HepG2 (cell line): Measurements from ENCODE around the gene STYXL1. TPM values are rescaled to one million over a fixed set of nuclear protein-coding genes. Genes with fewer than 3 reads are reported as not detected.
A peak's percentile ranks its signal among the peaks of the same experiment; 100 is the strongest.

Experiments
- ATAC-seq: fragments of 200-7000 bp; cut with Tn5 transposase; 3 replicates; pipeline ENCODE4 v1.9.1; 2020; ENCODE audit warnings: mild to moderate bottlenecking, moderate library complexity
- Bru-seq: library from RNA; stranded (reverse); fragments of 400-500 nt; gene quantifications from one replicate; lab custom pipeline; 2021; lab: Mats Ljungman, UMichigan
- BruChase-seq, 2 experiments: library from RNA; stranded (reverse); fragments of 400-500 nt; gene quantifications; one replicate each; lab custom pipeline; 2021; lab: Mats Ljungman, UMichigan
- BruUV-seq: library from RNA; stranded (reverse); fragments of 400-500 nt; replicated peaks from 2 replicates; lab custom pipeline; 2021; lab: Mats Ljungman, UMichigan
- CTCF ChIA-PET: fragments of 300-600 bp; formaldehyde crosslinking; extraction: SDS; loops from one replicate; lab custom pipeline; 2021; ENCODE audit warnings: low total read pairs, inconsistent platforms, low intra/inter-chr PET ratio; lab: Yijun Ruan, JAX
- POLR2A ChIA-PET: fragments of 350-600 bp; sonication (Branson Sonifier 250); formaldehyde crosslinking; loops from one replicate; lab custom pipeline; 2020; ENCODE audit warnings: antibody characterized with exemption, inconsistent platforms; lab: Yijun Ruan, JAX
- DNase-seq: peaks from one replicate; pipeline ENCODE4 v3.0.0-alpha.2; 2015; ENCODE audit warnings: low spot score
- FAIRE-seq: peaks from 3 replicates; lab custom pipeline; 2011; peaks lifted over from hg19 to GRCh38; lab: Jason Lieb, UNC
- H2AFZ ChIP-seq: one replicate; pipeline ENCODE4 v1.6.1; 2011; ENCODE audit warnings: low read length, inconsistent platforms
- H3K27ac ChIP-seq: fragments of 300-600 bp; 3 replicates; pipeline ENCODE4 v1.8.0; 2011; ENCODE audit warnings: mixed run types, mild to moderate bottlenecking, mixed read lengths, low read length, inconsistent platforms; ENCODE audit not compliant: insufficient read depth; ENCODE audit errors: extremely low read length
- H3K27me3 ChIP-seq, 2 experiments: fragments of 200-600 bp in 1 of 2; 2 replicates in 1 of 2; 3 replicates in 1 of 2; pipeline versions ENCODE4 v1.6.0 to v1.8.0; 2011; ENCODE audit warnings: low read length in 2 of 2, mild to moderate bottlenecking in 2 of 2, moderate library complexity in 2 of 2, inconsistent platforms in 1 of 2; ENCODE audit not compliant: insufficient read depth in 2 of 2, control insufficient read depth in 1 of 2
- H3K36me3 ChIP-seq, 2 experiments: fragments of 200-600 bp in 1 of 2; replicated peaks in 1 of 2; 2 replicates in 1 of 2; 3 replicates in 1 of 2; pipeline versions ENCODE4 v1.5.1 to v1.8.0; 2011; ENCODE audit warnings: low read length in 2 of 2, inconsistent platforms in 1 of 2; ENCODE audit not compliant: insufficient read depth in 2 of 2, control insufficient read depth in 1 of 2
- H3K4me1 ChIP-seq: 2 replicates; pipeline ENCODE4 v1.5.1; 2012; ENCODE audit warnings: low read length, inconsistent platforms; ENCODE audit not compliant: insufficient read depth
- H3K4me2 ChIP-seq: 2 replicates; pipeline ENCODE4 v1.6.0; 2011; ENCODE audit warnings: low read depth, low read length, inconsistent platforms
- H3K4me3 ChIP-seq, 3 experiments: fragments of 200-600 bp in 1 of 3; sonication (generic), shearing (Covaris generic) in 1 of 3; replicated peaks in 1 of 3; 2 replicates each; pipeline ENCODE4 v1.5.1; 2011 to 2016; ENCODE audit warnings: low read length in 3 of 3, inconsistent platforms in 2 of 3, low read depth in 2 of 3, mild to moderate bottlenecking in 2 of 3, control low read depth in 1 of 3, mixed read lengths in 1 of 3; ENCODE audit not compliant: insufficient read depth in 1 of 3
- H3K79me2 ChIP-seq: one replicate; pipeline ENCODE4 v1.6.1; 2011; ENCODE audit warnings: low read length, inconsistent platforms; ENCODE audit not compliant: insufficient read depth
- H3K9ac ChIP-seq: 2 replicates; pipeline ENCODE4 v1.6.0; 2011; ENCODE audit warnings: mild to moderate bottlenecking, low read depth, low read length, inconsistent platforms; ENCODE audit not compliant: insufficient read depth
- H3K9me3 ChIP-seq: 2 replicates; pipeline ENCODE4 v1.5.1; 2012; ENCODE audit warnings: mild to moderate bottlenecking, low read length
- H4K20me1 ChIP-seq: 2 replicates; pipeline ENCODE4 v1.6.0; 2011; ENCODE audit warnings: inconsistent platforms, mild to moderate bottlenecking, low read length, moderate library complexity; ENCODE audit not compliant: insufficient read depth
- FOXA3 ChIP-seq: IDR thresholded peaks from 2 replicates; pipeline ENCODE4 v1.6.1; 2016; ENCODE audit warnings: missing genetic modification reagents, missing compliant biosample characterization
- HMGXB3 ChIP-seq: sonication (generic); formaldehyde crosslinking; IDR thresholded peaks from 2 replicates; pipeline ENCODE4 v1.4.0; 2020; ENCODE audit warnings: missing genetic modification reagents, borderline replicate concordance
- SATB2 ChIP-seq: sonication (generic); formaldehyde crosslinking; IDR thresholded peaks from 2 replicates; pipeline ENCODE4 v1.5.0; 2020; ENCODE audit warnings: missing genetic modification reagents
- TP53 ChIP-seq: sonication (generic); formaldehyde crosslinking; conservative IDR thresholded peaks from 2 replicates; pipeline ENCODE4 v1.4.0; 2020; ENCODE audit warnings: missing genetic modification reagents
- ZBTB33 ChIP-seq: sonication (generic); formaldehyde crosslinking; IDR thresholded peaks from 2 replicates; pipeline ENCODE4 v1.4.0; 2020; ENCODE audit warnings: missing genetic modification reagents
- ZFP36 ChIP-seq: fragments of 150-350 bp; IDR thresholded peaks from 2 replicates; pipeline ENCODE4 v1.6.1; 2018; ENCODE audit warnings: borderline replicate concordance, low read length, low read depth; ENCODE audit not compliant: partially characterized antibody
- ZKSCAN8 ChIP-seq: IDR thresholded peaks from 2 replicates; pipeline ENCODE4 v1.6.1; 2016; ENCODE audit warnings: borderline replicate concordance, missing genetic modification reagents, missing compliant biosample characterization
- ZNF234 ChIP-seq: sonication (generic); formaldehyde crosslinking; conservative IDR thresholded peaks from 2 replicates; pipeline ENCODE4 v1.5.1; 2020; ENCODE audit warnings: mild to moderate bottlenecking, missing genetic modification reagents
- ZNF292 ChIP-seq: sonication (generic); formaldehyde crosslinking; IDR thresholded peaks from 2 replicates; pipeline ENCODE4 v1.8.1; 2022; ENCODE audit warnings: mild to moderate bottlenecking, low read depth, missing genetic modification reagents, borderline replicate concordance
- WGBS: methylation state at CpG from one replicate; pipeline ENCODE4 v1.1.6; 2017; ENCODE audit warnings: low lambda C conversion rate; 5-methylcytosine and 5-hydroxymethylcytosine counted together
- in situ Hi-C: cut with HindIII; loops from 2 replicates; pipeline ENCODE4 v1.10.0; 2017; ENCODE audit warnings: low pct_unique_long_range_greater_than_20kb; ENCODE audit not compliant: extremely low pct_ligation_motif_present
- intact Hi-C: fragments of 100-400 bp; cut with micrococcal nuclease; formaldehyde crosslinking; loops from one replicate; pipeline ENCODE4 v1.10.0; 2022; ENCODE audit not compliant: unreplicated experiment
- long read RNA-seq, 2 experiments: library from RNA in 1 of 2; library from polyadenylated mRNA in 1 of 2; stranded (forward) in 1 of 2; unstranded in 1 of 2; transcript quantifications; one replicate each; pipeline ENCODE4 v2.0.0, GENCODE V29; 2019 to 2022
- polyA minus RNA-seq, 3 experiments: library from RNA; depleted of rRNA, polyadenylated mRNA; stranded (reverse); fragments of >200 nt; gene quantifications; 2 replicates each; pipeline ENCODE4 v1.2.3, GENCODE V29; 2011; ENCODE audit warnings: low replicate concordance in 1 of 3
- polyA plus RNA-seq, 8 experiments: library from polyadenylated mRNA; depleted of rRNA in 3 of 8; stranded (reverse) in 7 of 8; unstranded in 1 of 8; fragments of >200 nt; fragmentation: Illumina TruSeq in 4 of 8; extraction: Trizol in 4 of 8; gene quantifications; 2 replicates each; pipeline versions ENCODE4 v1.2.1 to v1.2.3, GENCODE V29; 2011 to 2016; ENCODE audit warnings: low read depth in 4 of 8, missing spikeins in 1 of 8, mixed read lengths in 1 of 8; ENCODE audit not compliant: insufficient read depth in 1 of 8
- total RNA-seq, 5 experiments: library from RNA; depleted of rRNA; stranded (reverse); fragments of >200 nt; fragmentation: Illumina TruSeq; extraction: Trizol; gene quantifications; 2 replicates each; pipeline ENCODE4 v1.2.3, GENCODE V29; 2016; ENCODE audit warnings: low read depth in 1 of 5

STYXL1 gene
- total RNA-seq (2016; rRNA removed; fragmentation: Illumina TruSeq; extraction: Trizol) = 23.9 and 28.0 TPM in 2 replicates
- total RNA-seq (2016; cell fraction: cytosol; rRNA removed; fragmentation: Illumina TruSeq; extraction: Trizol; ENCODE audit: low read depth) = 13.7 and 16.8 TPM in 2 replicates
- 21.2 and 33.5 TPM in 2 replicates for total RNA-seq (2016; cell fraction: insoluble cytoplasmic fraction; rRNA removed; fragmentation: Illumina TruSeq; extraction: Trizol)
- total RNA-seq (2016; cell fraction: membrane; rRNA removed; fragmentation: Illumina TruSeq; extraction: Trizol) = 15.6 and 15.7 TPM in 2 replicates
- total RNA-seq (2016; cell fraction: nucleus; rRNA removed; fragmentation: Illumina TruSeq; extraction: Trizol) = 13.0 and 16.7 TPM in 2 replicates
- 36.0 and 38.3 TPM in 2 replicates for polyA plus RNA-seq (2011; rRNA removed)
- polyA plus RNA-seq (2011; cell fraction: cytosol; rRNA removed) = 47.3 and 50.3 TPM in 2 replicates
- polyA plus RNA-seq (2011; cell fraction: nucleus; rRNA removed) = 19.1 and 23.0 TPM in 2 replicates
- 20.3 and 22.3 TPM in 2 replicates for polyA plus RNA-seq (2012)
- polyA plus RNA-seq (2016; cell fraction: cytosol; fragmentation: Illumina TruSeq; extraction: Trizol; ENCODE audit: low read depth) = 17.6 and 20.9 TPM in 2 replicates
- polyA plus RNA-seq (2016; cell fraction: insoluble cytoplasmic fraction; fragmentation: Illumina TruSeq; extraction: Trizol; ENCODE audit: low read depth) = 42.1 and 47.6 TPM in 2 replicates
- 19.0 and 20.3 TPM in 2 replicates for polyA plus RNA-seq (2016; cell fraction: membrane; fragmentation: Illumina TruSeq; extraction: Trizol; ENCODE audit: low read depth)
- polyA plus RNA-seq (2016; cell fraction: nucleus; fragmentation: Illumina TruSeq; extraction: Trizol; ENCODE audit: insufficient read depth, low read depth) = 26.3 and 27.9 TPM in 2 replicates
- polyA minus RNA-seq (2011; rRNA and poly(A)+ RNA removed; ENCODE audit: low replicate concordance) = 18.8 and 29.8 TPM in 2 replicates
- polyA minus RNA-seq (2011; cell fraction: cytosol; rRNA and poly(A)+ RNA removed) = 7.5 and 9.2 TPM in 2 replicates
- polyA minus RNA-seq (2011; cell fraction: nucleus; rRNA and poly(A)+ RNA removed) = 8.9 and 10.7 TPM in 2 replicates
- Bru-seq, nascent RNA = percentile 51 among the genes with signal in this experiment
- percentile 45 among the genes with signal in this experiment for BruChase-seq, experiment 1, labeled RNA remaining after a 6-hour chase
- percentile 44 among the genes with signal in this experiment for BruChase-seq, experiment 2, labeled RNA remaining after a 2-hour chase
- long read RNA-seq, experiment 1, transcript STYXL1-206 (9 exons, 1,147 nt) = major isoform, 5 of 9 reads
- long read RNA-seq, experiment 1, partial matches to known transcripts = 1 of 9 reads
- long read RNA-seq, experiment 1, other reads (novel, unspliced or antisense) = 3 of 9 reads
- long read RNA-seq, experiment 2, transcript STYXL1-206 (9 exons, 1,147 nt) = major isoform, 11 of 69 reads
- long read RNA-seq, experiment 2, partial matches to known transcripts = 4 of 69 reads
- long read RNA-seq, experiment 2, other reads (novel, unspliced or antisense) = 48 of 69 reads

GRCh38 chr7:76047811-76048667, at the start of gene STYXL1, which contains the start of gene MDH2:
TSS of gene STYXL1 (minus strand) at chr7:76048000. CDS start at chr7:76030523, 17,477 bp downstream.
TSS of gene MDH2 (plus strand) at chr7:76048106. CDS start at chr7:76048161, 55 bp downstream.
- in situ Hi-C loops = no loop called here
- peak; percentile 75; the same call in 1 of the 2 replicates for TF ChIP-seq ZNF234 (CRISPR knock-in tag)
- TF ChIP-seq SATB2 (CRISPR knock-in tag) = 0 out of 2 replicates have a peak, but pooled peaks have one; percentile 44
- TF ChIP-seq ZNF292 (CRISPR knock-in tag) = no peak
- TF ChIP-seq TP53 (CRISPR knock-in tag) = 0 out of 2 replicates have a peak, but pooled peaks have one; percentile 39
- peak; percentile 48; the same call in 1 of the 2 replicates for TF ChIP-seq ZKSCAN8 (CRISPR knock-in tag)
- peak; percentile 73; the same call in 1 of the 2 replicates for TF ChIP-seq HMGXB3 (CRISPR knock-in tag)
- no peak for TF ChIP-seq ZFP36
- no peak; the same call in 1 of the 2 replicates for TF ChIP-seq FOXA3 (CRISPR knock-in tag)
- 0 out of 2 replicates have a peak, but pooled peaks have one; percentile 5 for TF ChIP-seq ZBTB33 (CRISPR knock-in tag)

More at GRCh38 chr7:76047811-76048667, at the start of gene STYXL1, which contains the start of gene MDH2:
- peaks cover 63% of the 10 kb centered on the region for H3K79me2 ChIP-seq
- ChIA-PET CTCF (no interaction called here), POLR2A (interaction anchor here (0.9 to 2.4 kb wide), 21 partner anchors 8 to 169 kb away, joined by 3 to 16 read pairs (median 5); partner anchors contain the start of gene RHBDD2)
- H3K27ac ChIP-seq = peak within 1 kb of the TSS; percentile 90
- H3K9ac ChIP-seq = peak within 1 kb of the TSS; percentile 99
- FAIRE-seq = peak; percentile 86
- 1% methylated on average over 19 of the region's 58 CpGs for WGBS
- H2AFZ ChIP-seq = peak within 1 kb of the TSS; percentile 29
- H3K27me3 ChIP-seq = no peaks in the 10 kb centered on the region; a peak in 1 of 5 replicates
- no peaks in the 10 kb centered on the region for H3K9me3 ChIP-seq
- peak; percentile 97 for ATAC-seq
- intact Hi-C loops = loop anchor here (5.0 kb wide), 1 partner anchor 84 kb away; no protein-coding TSS in a partner anchor
- peak; percentile 95 for DNase-seq
- BruUV-seq = TSS peak; percentile 73
- peaks cover 63% of the 10 kb centered on the region for H3K4me1 ChIP-seq
- H3K4me3 ChIP-seq = peak within 1 kb of the TSS; percentile 86 to 98 (median 95)
- H4K20me1 ChIP-seq = no peaks in the 10 kb centered on the region
- H3K36me3 ChIP-seq = peaks cover 1 to 23% of the 10 kb centered on the region in 2 experiments; a peak in 4 of 5 replicates
- peak within 1 kb of the TSS; percentile 92 for H3K4me2 ChIP-seq
